Stimulated activated CD8-positive, alpha-beta memory T cell treated with anti-CD3 and anti-CD28 coated beads, Interleukin-2, amount 100 ng/mL, for 48 hours (primary cell): ENCODE data around the gene SMIM32.

ENCODE experiments used
- DNase-seq, 2 donors: peaks; one replicate each; pipeline ENCODE4 v3.0.0-alpha.2; 2020; ENCODE audit warnings: low read depth in 2 of 2

Gene SMIM32

DNA sequence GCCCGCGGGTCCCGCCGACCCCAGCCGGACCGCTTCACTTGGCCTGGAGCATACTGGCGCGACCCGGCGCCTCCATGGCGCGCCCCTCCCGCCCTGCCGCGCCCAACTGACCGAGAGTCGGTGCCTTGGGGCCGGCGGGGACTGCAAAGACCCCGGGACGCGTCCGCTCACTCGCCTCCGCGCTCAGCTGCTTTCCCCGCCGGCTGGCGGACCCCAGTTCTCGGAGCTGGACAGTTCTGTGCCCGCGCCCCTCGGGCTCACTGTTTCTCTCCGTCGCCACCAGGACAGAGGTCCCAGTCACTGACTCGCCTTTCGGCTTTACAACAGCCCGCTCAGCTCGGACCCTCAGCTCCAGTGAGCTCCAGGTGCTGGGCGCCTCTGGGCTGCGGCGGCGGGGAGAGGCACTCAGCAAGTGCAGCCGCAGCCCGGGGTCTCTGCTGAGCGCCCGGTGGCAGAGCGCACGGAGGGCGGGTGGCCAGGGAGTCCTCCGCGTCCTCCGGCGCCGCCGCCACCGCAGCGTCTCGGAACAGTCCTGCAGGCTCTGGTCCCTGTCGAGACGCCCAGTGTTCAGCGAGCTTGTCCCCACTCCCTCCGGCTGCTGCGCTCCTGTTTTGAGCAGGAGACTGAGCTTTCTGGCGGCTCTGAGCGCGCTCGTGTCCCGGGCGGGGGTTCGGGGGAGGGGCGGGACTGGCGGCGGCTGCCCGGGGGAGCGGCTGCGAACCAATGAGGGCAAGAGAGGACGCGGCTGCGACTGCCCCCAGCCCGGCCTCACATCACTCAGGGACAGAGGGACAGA, at the start of gene SMIM32:
Gene SMIM32 (minus strand): TSS at position 637 of the 796 bp plus-strand sequence. CDS start 638 bp downstream, outside the sequence.
- DNase-seq, result no peak

DNA sequence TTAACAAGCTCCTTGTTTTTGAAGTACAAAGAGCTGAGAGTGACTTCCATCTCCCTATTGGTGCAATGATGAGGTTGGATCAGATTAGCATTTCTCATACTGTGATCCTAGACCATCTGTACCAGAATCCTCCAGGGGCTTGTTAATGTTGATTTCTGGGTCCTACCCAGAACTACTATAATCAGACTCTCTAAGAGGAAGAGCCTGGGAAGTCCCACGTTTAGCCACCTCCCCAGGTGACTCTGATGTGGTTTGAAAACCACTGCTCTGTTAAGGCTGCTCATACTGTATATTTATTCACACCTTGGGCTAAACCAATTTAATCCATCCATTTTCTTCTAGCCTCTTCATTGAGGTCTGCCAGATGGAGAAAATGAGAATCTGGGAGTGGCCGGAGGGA, 49.6 kb upstream of the SMIM32 start:
- no peak for DNase-seq

DNA sequence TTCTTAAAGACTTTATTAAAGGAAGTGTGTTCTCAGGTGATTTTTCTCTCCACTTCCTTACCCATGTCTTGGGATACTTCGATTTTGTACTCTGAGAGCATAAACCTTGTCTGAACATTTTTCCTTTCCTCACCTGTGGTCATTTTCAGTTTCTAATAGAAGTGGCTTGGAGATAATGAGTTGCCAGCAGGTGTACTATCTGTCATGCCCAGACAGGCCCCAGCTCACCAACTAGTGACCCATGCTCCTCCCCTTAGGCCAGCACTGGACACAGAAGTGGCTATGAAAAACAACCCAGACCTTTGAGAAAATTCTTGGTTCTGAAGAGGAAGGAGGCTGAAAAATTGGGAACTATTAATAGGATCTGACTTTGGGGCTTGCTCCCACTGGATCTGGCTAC, 49.2 kb upstream of the SMIM32 start:
- no peak for DNase-seq

DNA sequence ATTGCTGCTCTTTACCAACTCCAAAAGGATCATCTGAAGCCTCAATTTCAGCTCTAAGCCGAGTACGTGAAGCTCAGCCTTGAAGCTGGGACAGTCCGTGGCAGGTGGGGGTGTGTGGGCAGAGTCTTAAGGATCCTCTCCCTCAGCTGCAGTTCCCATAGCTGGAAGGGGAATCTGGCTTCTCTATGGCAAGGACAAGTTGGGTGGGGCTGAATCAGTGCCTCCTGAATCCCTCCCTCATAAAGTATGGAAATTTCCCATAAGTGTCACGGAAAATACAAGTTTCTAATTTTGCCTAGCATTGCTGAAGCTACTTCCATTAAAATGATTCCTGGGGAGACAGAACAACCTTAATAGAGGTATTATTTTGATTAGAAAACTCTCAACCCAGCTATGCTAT, 47.9 kb upstream of the SMIM32 start:
- no peak for DNase-seq

DNA sequence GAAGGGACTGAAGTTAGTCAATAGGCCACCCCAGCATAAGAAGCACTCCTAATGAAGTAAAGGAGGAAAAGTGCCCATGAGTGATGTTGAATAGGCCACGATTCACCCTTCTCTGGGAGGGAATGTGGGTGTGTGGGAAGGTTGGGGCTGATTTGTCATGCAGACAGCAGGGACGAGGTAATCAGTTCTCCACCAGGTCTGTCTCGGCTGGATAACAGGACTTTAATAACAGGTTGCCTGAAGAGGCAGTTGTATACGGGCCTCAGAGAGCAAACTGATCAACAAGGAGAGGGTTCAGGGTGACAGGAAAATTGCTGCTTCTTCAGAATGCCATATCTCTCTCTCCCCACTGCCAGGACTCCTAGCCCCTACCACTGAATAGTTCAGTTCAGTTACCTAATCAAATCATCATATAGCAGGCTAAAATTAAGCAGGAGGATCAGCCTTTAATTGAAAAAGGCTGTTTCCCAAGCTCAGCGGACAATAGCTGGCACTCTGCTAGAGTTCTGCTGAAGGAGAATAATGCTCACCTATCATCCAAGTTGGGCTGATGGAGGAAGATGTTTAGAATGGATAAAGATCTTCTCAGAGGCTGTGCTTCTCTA, 43.6 kb upstream of the SMIM32 start:
- DNase-seq, result no peak

DNA sequence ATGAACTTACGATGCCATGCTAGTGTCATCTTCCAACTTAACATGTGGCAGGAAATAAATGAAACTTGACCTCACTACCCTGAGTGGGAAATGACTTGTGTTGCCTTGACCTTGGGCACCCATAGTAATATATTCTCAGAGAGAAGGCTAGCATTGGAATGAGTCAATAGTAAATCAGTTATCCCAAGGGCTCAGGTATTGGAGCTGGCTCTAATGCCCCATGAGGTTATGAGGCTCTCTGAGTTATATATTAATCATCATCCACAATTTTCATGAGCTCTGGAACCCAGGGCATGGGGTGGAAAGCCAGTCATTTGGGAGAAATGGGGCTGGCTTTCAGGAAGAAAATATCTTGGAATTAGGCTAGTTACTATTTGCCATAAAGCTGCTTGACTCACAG, 42.4 kb upstream of the SMIM32 start:
- no peak for DNase-seq

DNA sequence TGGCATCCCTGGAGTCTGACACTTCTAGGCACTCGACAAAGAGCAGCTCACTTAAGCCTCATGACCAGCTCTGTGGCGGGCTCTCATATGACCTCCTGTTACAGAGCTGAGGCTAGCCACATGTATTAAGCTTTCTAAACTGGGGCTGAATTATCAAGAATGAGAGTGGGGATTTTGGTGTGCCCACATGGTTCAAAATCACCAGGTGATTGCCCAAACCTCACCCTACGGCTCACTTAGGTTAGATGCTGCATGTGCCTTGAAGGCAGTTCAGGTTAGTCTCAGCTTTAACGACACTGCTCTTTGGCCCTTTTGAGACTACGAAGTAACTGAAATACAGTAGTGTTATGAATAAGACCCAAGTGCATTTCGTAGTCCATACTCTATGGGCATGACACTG, 39.4 kb upstream of the SMIM32 start:
- DNase-seq, result no peak

DNA sequence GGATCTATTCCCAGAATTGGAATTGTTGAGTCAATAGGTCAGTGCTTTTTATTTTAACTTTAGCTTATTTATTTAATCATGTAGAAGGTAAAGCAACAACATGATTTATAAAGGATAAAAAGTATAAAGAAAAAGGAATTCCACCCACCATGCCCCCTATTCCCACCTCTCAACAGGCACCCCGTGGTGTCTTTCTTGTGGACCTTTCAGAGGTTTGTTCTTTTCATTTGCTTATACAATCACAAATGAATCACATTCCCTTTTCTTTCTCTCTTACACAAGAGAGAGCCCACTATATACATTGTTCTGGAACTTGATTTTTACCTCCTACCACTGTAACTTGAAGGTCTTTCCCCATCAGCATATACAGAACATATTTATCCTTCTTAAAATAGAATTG, 37.2 kb upstream of the SMIM32 start:
- no peak for DNase-seq

DNA sequence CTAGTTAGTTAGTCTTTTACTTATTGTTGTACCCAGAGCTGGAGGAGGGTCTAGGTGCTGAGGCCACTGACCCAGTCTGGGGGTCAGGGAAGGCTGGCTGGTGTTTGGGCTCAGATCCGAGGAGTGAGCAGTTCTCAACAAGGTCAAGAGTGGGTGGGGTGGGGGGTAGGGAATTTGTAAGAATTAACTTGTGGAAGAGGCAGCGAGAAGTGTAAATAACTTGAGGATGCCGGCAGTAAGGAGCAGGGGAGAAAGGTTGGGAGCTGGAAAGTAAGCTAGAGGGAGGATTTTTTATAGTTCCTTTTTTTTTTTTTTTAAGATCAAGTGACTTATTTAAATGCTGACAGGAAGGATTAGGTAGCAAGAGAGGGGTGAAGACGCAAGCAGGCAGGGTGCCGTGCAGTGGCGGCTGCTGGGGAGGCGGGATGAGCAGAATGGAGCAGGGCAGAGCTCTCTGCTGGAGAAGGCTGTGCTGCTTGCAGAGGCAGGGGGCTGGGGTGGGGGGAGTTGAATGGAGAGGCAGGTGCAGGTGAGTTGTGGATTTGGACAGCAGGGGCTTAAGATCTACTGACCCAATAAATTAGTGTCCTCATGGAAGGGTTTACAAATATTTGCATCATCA, 35.3 kb upstream of the SMIM32 start:
- no peak for DNase-seq

DNA sequence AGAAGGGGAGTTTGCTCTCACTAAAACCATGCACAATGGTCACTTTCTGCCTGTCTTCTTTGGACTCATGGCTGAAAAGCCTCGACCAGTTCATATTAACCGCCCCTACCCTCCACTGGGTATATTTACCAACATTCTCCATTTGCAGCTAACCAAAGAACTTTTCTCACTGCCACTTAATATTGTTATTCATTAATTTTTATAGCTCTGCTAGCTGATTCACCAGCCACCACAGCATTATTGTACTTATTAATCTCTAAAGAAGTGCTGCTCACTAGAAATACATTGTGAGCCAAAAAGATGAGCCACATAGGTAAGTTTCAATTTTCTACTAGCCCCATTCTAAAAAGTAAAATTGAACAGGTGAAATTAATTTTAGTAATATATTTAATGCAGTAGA, 33.4 kb upstream of the SMIM32 start:
- no peak for DNase-seq

DNA sequence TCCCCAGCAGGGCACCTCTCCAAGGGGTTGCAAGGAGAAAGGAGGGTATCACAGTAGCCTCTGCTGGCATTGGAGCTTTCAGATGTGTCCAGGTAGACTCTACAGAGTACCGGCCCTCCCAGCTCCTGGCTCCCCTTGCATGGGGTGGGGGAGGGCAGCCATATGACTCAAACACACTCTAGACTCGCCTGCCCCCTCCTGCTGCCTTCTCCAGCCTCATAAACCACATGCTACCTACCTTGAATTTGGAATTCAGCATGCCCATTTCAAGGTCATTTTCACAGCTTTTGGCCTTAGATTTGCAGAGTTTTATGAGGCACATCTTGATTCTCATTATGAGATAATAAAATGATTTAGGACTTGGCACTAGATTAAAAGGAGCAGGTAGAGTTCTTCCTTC, 32.8 kb upstream of the SMIM32 start:
- DNase-seq, result no peak

DNA sequence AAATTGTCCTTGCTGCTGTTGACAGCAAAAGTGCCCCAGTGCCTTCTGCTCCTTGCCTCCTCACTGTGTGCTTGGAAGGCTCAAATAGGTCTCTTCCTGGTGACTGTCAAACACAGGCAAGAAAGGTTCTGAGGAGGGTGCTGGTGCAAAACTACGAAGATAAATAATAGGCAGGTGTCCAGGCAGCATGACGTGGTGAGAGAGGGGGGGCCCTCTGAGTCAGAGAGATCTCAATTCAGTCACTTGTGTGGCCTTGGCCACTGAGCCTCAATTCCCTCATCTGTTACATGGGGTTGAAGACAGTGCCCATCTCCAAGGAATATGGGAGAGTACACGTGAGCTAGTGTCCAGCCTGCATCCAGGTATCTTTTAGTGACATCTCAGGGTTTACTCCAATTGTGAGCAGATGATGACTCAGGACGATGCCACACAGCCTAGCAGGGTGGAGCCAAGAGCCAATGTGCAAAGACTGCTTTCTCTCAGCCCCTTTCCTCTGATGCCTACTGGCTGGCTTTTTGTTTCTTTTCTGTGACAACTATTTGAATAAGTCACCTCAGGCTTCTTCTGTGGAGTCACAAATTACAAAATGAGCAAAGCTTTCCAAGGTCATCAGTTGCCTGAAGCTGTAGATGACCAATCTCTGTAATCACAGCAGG, 29.7 kb upstream of the SMIM32 start:
- DNase-seq, result no peak

DNA sequence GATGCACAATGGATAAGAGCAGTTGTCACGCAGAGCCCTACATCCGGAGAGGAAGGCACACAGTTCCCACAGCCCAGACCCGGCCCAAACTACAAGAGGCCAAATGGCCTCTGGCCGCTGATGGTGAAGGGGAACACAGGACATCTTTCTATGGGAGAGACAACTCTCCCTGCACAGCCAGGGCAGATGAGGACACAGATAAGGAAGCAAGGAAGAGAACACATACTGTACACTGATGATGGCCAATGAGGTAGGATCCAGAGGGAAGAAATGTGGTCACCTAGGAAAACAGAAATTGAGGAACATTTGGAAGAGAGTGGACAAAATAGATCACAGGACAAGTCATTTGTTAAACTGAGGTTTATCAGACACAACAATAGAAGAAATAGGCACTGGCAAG, 28.4 kb upstream of the SMIM32 start:
- no peak for DNase-seq

DNA sequence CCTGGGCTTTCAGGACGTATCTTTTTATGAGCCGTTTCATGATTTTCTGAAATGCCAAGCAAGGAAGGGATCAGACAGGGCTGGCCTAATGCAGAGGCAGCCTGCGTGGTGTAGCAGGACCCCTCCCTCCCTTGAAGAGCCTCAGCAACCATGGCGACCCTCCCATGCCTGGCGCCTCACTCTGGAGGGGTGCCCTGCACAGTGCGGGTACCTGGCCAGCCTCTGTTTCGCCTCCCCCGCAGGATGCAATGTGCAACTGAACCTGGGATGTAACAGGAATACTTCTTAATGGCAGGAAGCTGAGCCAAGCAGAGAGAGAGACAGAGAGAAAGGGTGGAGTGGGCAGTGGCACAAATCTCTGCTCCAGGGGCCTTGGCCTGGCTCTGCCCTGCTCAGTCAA, 23.3 kb upstream of the SMIM32 start:
- DNase-seq, result no peak

DNA sequence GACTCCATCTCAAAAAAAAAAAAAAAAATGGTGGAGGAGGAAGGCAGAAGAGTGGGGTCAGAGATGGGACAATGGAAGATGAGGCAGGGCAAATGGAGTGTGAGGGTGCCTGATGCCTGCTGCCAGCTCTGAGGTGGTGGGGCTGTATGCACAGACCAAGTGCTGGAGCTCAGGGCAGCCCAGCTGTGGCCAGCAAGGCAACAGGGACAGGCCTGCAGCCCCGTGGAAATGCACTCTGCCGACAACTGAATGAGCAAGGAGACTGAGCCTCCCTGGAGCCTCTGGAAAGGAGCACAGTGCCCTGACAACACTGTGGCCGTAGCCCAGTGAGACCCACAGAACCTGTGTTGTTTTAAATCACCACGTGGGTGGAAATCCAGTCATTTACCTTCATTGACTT, 22.9 kb upstream of the SMIM32 start:
- DNase-seq, result no peak

DNA sequence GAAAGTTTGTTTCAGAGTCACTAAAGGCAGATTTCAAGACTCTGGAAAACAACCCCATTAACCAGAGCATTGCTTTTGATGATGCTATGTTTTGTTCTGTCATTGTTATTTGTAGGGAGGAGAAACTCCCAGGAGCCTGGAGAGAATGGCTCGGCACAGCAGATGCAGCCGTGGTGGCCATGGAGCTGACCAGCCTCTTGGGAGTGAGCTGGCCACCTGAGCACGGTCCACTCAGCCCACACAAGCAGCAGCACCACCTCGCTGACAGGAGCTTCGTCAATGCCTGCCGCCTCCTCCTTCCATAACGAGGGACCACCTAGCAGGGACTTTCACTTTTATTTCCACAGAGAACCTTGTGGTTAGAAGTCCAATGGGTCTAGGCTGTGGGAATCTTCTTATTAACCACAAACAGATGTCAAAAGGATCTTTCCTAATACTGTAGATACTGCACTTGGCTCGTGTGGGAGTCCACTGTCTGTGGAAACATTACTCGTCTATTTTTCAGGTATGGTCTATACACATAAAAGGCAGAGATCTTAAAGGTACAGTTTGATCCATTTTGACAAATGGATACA, 21.0 kb upstream of the SMIM32 start:
- DNase-seq, result no peak

DNA sequence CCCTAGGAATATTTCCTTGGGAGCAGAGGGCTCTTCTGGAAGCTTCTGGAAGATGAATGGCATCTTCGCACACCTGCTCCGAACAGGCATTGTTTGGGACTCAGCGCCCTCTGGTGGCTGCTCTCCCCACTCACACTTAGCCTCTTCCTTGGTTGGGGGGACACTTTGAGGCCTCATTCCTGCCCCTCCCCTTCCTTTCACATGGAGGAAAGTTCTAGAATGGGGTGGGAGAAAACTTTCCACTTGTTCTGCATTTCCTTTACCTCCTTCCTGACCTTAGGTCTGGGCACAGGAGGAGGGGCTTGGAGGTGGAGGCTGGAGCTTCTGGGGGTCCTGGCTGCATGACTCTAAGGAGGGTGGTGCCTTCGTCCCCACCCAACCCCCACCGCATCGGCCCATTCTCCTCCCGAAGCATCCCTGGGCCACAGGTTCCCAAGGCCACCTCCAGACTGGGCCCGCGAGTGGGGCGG, 19.3 kb upstream of the SMIM32 start:
- peak; percentile 17 to 27 for DNase-seq

DNA sequence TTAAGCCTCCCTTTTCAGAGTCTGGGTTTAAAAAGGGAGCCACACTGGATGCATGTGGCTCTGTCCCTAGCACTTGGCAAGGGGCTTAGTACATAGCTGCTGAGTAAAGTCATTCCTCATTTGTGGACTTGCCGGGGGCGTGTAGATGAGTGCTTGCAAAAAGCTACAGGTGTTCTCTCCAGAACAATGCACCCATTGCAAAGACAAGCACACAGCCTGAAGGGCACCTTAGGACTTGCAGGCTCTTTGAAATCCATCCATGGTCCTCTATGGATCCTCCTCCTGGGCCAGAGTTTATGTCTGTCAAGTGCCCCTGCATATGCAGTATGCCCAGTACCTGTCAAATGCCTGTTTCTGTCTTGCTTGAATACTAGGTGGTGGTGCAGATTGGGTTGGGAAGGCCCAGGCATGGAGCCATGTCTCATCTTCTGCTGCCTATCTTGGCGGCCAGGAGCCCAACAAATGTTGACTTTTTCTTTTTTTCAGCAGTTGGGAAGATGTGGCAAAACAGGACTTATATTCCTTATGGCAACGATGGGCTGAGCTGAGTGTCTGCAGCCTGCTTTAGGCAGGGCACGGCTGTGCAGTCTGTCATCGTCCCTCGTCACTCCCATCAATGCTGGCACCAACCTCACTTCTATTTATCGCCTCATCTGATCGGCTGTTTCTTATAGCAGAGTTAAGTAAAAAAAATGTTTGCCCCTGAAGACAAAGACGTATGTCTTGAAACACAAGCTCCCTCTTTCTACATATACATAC, 18.5 kb upstream of the SMIM32 start:
- no peak for DNase-seq

DNA sequence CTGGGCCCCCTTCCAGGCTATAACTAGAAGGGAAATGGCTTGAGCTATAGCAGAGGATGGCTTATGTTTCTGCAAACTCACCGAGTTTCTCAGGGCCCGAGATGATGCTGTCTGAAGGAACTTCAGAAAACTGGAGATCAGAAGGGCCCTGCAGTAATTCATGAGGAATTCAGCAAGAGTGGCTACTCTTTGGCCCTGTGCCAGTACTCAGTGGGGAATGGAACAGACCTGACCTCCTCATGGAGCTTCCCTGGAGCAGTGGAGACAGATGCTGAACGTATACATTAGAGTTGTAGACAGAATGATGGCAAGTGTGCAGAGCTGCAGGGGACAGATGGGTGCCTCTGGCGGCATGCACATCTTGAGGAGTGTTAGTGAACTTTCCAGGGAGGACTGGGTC, 17.3 kb upstream of the SMIM32 start:
- no peak for DNase-seq

DNA sequence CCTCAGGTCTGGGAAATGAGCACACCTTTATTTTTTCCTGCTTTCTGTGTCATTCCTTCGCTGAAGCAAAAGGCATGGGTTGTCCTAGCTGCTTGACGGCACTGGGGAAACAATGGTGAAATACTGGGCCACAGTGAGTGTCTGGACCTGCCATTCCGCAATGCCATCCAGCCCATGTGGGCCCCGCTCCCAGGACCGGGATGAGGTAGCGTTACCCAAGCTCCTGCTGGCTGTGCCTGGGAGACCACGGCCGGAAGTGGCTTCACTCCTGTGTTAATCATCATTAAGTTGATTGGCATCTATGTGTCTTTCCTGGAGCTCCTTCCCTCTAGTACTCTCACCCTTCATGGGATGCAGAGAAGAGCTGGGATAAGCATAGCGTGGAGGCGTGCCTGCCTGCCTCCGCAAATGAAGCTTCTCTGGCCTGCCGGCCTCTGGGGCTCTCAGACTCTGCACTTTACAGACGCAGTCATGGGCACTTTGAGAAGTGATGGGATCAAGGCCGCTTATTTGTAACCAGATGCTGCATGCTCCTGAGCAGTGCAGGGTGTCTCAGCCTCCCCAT, 16.5 kb upstream of the SMIM32 start:
- no peak for DNase-seq

DNA sequence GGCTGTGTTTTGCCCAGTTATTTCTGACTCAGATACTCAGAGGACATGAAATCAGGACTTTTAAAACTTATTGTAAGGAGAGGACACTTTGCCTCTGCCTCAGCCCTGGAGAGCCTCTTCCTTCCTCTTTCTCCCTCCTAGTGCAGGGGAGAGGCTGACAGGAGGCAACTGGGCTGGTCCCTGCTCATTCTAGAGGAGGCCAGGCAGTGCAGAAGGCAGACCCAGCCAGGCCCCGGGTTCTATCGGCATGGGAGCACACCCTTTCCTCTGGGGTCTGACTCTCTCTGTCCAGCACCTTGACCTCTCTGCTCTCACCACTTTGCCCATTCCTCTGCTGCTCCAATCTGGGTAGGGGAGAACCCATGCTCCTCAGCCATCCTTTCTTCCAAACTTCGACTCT, 16.0 kb upstream of the SMIM32 start:
- DNase-seq, result no peak
